ENCODE results near the gene PHGDH. TPM values are rescaled to one million over a fixed set of nuclear protein-coding genes. Genes with fewer than 3 reads are reported as not detected.

The PHGDH gene
- total RNA-seq, 2 donors from 2014 or later: 6.3 to 11.6 TPM

DNA sequence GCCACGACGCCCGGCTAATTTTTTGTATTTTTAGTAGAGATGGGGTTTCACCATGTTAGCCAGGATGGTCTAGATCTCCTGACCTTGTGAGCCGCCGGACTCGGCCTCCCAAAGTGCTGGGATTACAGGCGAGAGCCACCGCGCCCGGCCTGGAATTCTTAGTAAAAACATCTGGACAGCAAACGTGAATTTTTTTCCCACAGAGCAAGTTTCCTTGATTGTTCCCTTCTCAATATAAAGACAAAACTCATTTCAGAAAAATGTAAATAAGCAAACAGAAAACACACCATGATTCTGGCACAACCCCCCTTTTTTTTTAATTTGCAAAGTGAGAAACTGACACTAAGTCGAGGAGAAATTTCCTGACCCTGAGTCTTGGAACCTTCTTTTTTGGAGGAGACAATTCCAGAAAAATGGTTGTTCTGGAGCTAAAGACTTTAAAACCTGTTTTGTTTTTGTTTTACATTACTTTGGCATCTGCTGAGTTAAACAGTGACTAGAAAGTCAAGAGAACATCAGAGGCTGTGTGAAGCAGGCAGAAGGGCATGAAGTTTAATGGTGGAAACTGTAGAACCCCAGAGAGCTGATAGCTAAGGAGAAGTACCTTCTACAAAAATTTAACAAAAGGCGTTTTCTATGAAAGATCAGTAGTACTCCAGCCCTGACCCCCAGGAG is 67.3 kb downstream of the PHGDH start:
- Histone ChIP-seq H3K9me3 (no peaks in the 10 kb centered on the region), H3K4me1 (peaks cover 8% of the 10 kb centered on the region), H3K4me3 (no peak overlapping the region), H3K36me3 (no peaks in the 10 kb centered on the region), H3K27me3 (no peaks in the 10 kb centered on the region), H3K27ac (peak overlapping the region; percentile 84), H3K9ac (ENCODE audit: low read depth in 2 of 2, low read length in 2 of 2) (peak overlapping the region; percentile 47 to 73)
- no peak for TF ChIP-seq CTCF (IDR thresholded peaks at IDR 0.05)
- intact Hi-C loops (cut with DNase I): no loop called here
- no peak for DNase-seq

- H3K9me3 ChIP-seq: no peaks in the 10 kb centered on the region
- no peaks in the 10 kb centered on the region for H3K36me3 ChIP-seq
- intact Hi-C loops (cut with DNase I): no loop called here
- peak overlapping the region; percentile 20 to 73 for H3K9ac ChIP-seq (ENCODE audit: low read depth in 2 of 2, low read length in 2 of 2)
- peak; percentile 84 for DNase-seq
- peak overlapping the region; percentile 84 for H3K27ac ChIP-seq
- H3K27me3 ChIP-seq: no peaks in the 10 kb centered on the region
- no peak for TF ChIP-seq CTCF (IDR thresholded peaks at IDR 0.05)
- peaks cover 8% of the 10 kb centered on the region for H3K4me1 ChIP-seq
- H3K4me3 ChIP-seq: no peak overlapping the region
Observed at GRCh38 chr1:119779869-119780356, 68.2 kb downstream of the PHGDH start.

- Histone ChIP-seq H3K4me3 (no peak overlapping the region), H3K36me3 (no peaks in the 10 kb centered on the region), H3K9ac (ENCODE audit: low read depth in 2 of 2, low read length in 2 of 2) (peak overlapping the region in 1 of 2 donors; percentile 73), H3K27me3 (no peaks in the 10 kb centered on the region), H3K9me3 (no peaks in the 10 kb centered on the region), H3K27ac (no peak overlapping the region), H3K4me1 (peaks cover 8% of the 10 kb centered on the region)
- no peak for TF ChIP-seq CTCF (IDR thresholded peaks at IDR 0.05)
- DNase-seq: no peak
- intact Hi-C loops (cut with DNase I): no loop called here
Observed at GRCh38 chr1:119781434-119782210, 69.9 kb downstream of the PHGDH start.

DNA sequence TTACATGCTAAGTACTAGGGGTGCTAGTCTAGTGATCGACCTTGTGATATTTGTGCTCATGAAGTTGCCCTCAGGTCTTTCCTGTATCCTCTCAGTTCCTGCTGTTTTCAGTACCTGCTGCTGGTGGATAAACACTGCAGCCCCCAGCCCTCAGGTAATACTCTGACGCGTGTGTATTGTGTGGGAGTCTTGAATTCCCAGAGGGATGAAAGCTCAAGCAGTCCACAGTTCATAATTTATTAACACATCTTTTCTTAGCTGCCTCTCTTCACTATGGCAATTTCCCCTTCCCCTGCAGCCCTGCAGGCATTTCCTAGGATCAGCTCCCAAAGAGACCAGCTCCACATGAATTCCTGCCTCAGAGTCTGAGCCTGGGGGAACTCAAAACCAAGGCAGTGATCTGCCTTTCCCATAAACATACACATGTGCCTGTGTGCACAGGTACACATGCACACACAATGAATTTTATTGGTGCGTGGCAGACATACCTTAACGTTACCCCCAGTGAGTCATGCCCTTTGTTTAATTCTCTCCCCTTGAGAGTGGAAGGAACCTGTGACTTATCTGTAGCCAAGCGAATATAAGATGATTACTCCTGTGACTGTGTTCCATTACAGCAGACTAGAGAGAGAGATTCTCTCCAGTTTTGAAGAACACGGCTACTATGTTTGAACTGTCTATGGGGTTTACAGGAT is 71.0 kb downstream of the PHGDH start:
- no peaks in the 10 kb centered on the region for H3K9me3 ChIP-seq
- H3K4me1 ChIP-seq: peaks cover 8% of the 10 kb centered on the region
- H3K27me3 ChIP-seq: no peaks in the 10 kb centered on the region
- no peak overlapping the region for H3K4me3 ChIP-seq
- H3K36me3 ChIP-seq: no peaks in the 10 kb centered on the region
- H3K27ac ChIP-seq: peak overlapping the region; percentile 23
- intact Hi-C loops (cut with DNase I): no loop called here
- DNase-seq: no peak
- H3K9ac ChIP-seq (ENCODE audit: low read depth in 2 of 2, low read length in 2 of 2): peak overlapping the region in 1 of 2 donors; percentile 4
- no peak for TF ChIP-seq CTCF (IDR thresholded peaks at IDR 0.05)

DNA sequence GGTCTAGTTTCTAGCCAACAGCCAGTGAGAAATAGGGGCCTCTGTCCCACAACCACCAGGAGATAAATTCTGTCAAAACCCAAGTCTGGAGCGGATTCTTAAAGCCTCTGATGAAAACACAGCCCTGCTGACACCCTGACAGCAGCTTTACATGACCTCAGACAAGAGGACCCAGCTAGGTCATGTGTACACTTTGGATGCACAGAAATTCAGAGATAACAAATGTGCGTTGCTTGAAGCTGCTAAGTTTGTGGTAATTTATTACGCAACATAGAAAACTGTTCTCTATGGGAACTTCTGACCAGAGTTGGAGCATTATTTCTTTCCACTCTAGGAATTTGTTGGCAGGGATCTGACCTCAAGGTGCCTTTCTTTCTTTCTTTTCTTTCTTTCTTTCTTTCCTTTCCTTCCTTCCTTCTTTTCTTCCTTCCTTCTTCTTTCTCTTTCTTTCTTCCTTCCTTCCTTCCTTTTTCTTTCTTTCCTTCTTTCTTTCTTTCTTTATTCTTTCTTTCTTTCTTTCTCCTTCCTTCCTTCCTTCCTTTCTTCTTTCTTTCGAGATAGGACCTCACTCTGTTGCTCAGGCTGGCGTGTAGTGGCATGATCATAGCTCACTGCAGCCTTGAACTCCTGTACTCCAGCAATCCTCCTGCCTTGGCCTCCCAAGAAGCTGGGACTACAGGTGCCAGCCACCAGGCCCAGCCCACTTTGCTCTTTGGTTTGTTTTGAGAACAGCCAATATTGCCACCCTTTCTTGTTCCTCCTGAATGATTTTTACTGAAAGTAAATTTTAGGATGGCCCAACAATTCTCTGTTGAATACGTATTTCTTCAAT is 71.8 kb downstream of the PHGDH start:
- Histone ChIP-seq H3K9me3 (no peaks in the 10 kb centered on the region), H3K27me3 (no peaks in the 10 kb centered on the region), H3K36me3 (no peaks in the 10 kb centered on the region), H3K4me1 (peaks cover 14% of the 10 kb centered on the region), H3K27ac (peak overlapping the region; percentile 20), H3K4me3 (no peak overlapping the region), H3K9ac (ENCODE audit: low read depth in 2 of 2, low read length in 2 of 2) (no peak overlapping the region)
- intact Hi-C loops (cut with DNase I): no loop called here
- DNase-seq: no peak
- TF ChIP-seq CTCF (IDR thresholded peaks at IDR 0.05): no peak

Data from colonic mucosa (tissue), 4 donors.